Ectodermal cell (in vitro differentiated cells): ENCODE measurements around the gene AEBP1. TPM values are rescaled to one million over a fixed set of nuclear protein-coding genes. Genes with fewer than 3 reads are reported as not detected.

Experiments
- H3K27ac ChIP-seq: 2 replicates; pipeline ENCODE4 v1.7.0; 2013; ENCODE audit warnings: mild to moderate bottlenecking, low read depth, low read length; ENCODE audit not compliant: insufficient read depth, poor library complexity, severe bottlenecking
- H3K27me3 ChIP-seq: 2 replicates; pipeline ENCODE4 v1.7.0; 2013; ENCODE audit warnings: mild to moderate bottlenecking, low read length; ENCODE audit not compliant: insufficient read depth, control insufficient read depth, poor library complexity, severe bottlenecking
- H3K36me3 ChIP-seq: one replicate; pipeline ENCODE4 v1.7.0; 2013; ENCODE audit warnings: low read length; ENCODE audit not compliant: control insufficient read depth, insufficient read depth
- H3K4me1 ChIP-seq: one replicate; pipeline ENCODE4 v1.7.0; 2013; ENCODE audit warnings: low read length; ENCODE audit not compliant: control insufficient read depth, insufficient read depth
- H3K4me3 ChIP-seq: 2 replicates; pipeline ENCODE4 v1.7.0; 2013; ENCODE audit warnings: low read depth, low read length, control low read depth; ENCODE audit not compliant: insufficient read depth
- H3K9me3 ChIP-seq: 2 replicates; pipeline ENCODE4 v1.7.0; 2013; ENCODE audit warnings: mild to moderate bottlenecking, low read length, moderate library complexity; ENCODE audit not compliant: control insufficient read depth
- WGBS, 2 experiments: methylation state at CpG; one replicate each; pipeline ENCODE4 v1.1.7; 2013; ENCODE audit warnings: missing lambda C conversion rate in 2 of 2; 5-methylcytosine and 5-hydroxymethylcytosine counted together
- polyA plus RNA-seq, 4 experiments: library from polyadenylated mRNA; stranded (reverse); fragments of 50-300 nt; gene quantifications; one replicate each; pipeline ENCODE4 v1.2.3, GENCODE V29; 2013

AEBP1 gene
- 43.2 TPM for polyA plus RNA-seq (2013, experiment 1 of 4)
- 45.0 TPM for polyA plus RNA-seq (2013, experiment 2 of 4)
- polyA plus RNA-seq (2013, experiment 3 of 4) = 37.4 TPM
- 48.3 TPM for polyA plus RNA-seq (2013, experiment 4 of 4)

- H3K27ac ChIP-seq = no peak within 1 kb of the TSS
- H3K36me3 ChIP-seq = no peaks in the 10 kb centered on the region
- H3K4me1 ChIP-seq = peaks cover 14% of the 10 kb centered on the region
- WGBS, 2 experiments = 2% methylated on average over 72 to 74 of the region's 87 CpGs
- H3K9me3 ChIP-seq = no peaks in the 10 kb centered on the region
- H3K27me3 ChIP-seq = peaks cover 30% of the 10 kb centered on the region
- H3K4me3 ChIP-seq = peak within 1 kb of the TSS; percentile 50
Observed at GRCh38 chr7:44103923-44104859, at the start of gene AEBP1. Gene AEBP1 (plus strand): TSS chr7:44104345. CDS start chr7:44104666, 321 bp downstream.

DNA sequence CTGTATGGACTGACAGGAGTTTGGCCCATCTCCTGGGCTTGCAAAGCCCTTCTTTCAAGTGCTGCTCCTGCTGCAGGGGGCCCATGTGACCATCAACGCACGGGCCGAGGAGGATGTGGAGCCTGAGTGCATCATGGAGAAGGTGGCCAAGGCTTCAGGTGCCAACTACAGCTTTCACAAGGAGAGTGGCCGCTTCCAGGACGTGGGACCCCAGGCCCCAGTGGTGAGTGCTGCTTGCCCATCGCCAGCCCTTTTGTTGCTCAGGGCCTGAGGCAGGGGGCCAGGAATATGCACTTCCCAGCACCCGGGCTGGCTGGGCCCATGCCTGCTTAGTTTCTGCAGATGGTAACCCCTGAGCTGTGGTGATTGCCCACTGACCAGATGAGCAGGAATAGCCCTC is 47.5 kb upstream of the AEBP1 start:
- peaks cover 35% of the 10 kb centered on the region for H3K36me3 ChIP-seq

GRCh38 chr7:44057181-44057848 is 46.8 kb upstream of the AEBP1 start:
- Histone ChIP-seq H3K4me3 (no peak overlapping the region), H3K27me3 (no peaks in the 10 kb centered on the region), H3K9me3 (no peaks in the 10 kb centered on the region), H3K4me1 (no peaks in the 10 kb centered on the region), H3K27ac (no peak overlapping the region), H3K36me3 (peaks cover 35% of the 10 kb centered on the region)
- 94 to 95% methylated on average over 11 of the region's 11 CpGs for WGBS, 2 experiments

More for the DNA sequence above, 47.5 kb upstream of the AEBP1 start:
- H3K27me3 ChIP-seq = no peaks in the 10 kb centered on the region
- H3K9me3 ChIP-seq = no peaks in the 10 kb centered on the region
- WGBS, 2 experiments = 93% methylated on average over 7 of the region's 7 CpGs
- H3K27ac ChIP-seq = no peak overlapping the region
- H3K4me3 ChIP-seq = no peak overlapping the region
- no peaks in the 10 kb centered on the region for H3K4me1 ChIP-seq

- Histone ChIP-seq H3K27ac (no peak overlapping the region), H3K4me1 (no peaks in the 10 kb centered on the region), H3K36me3 (peaks cover 30% of the 10 kb centered on the region), H3K9me3 (no peaks in the 10 kb centered on the region), H3K4me3 (no peak overlapping the region), H3K27me3 (no peaks in the 10 kb centered on the region)
- 94 to 96% methylated on average over 30 of the region's 30 CpGs for WGBS, 2 experiments
Observed at GRCh38 chr7:44057849-44058758, 46.0 kb upstream of the AEBP1 start.

DNA sequence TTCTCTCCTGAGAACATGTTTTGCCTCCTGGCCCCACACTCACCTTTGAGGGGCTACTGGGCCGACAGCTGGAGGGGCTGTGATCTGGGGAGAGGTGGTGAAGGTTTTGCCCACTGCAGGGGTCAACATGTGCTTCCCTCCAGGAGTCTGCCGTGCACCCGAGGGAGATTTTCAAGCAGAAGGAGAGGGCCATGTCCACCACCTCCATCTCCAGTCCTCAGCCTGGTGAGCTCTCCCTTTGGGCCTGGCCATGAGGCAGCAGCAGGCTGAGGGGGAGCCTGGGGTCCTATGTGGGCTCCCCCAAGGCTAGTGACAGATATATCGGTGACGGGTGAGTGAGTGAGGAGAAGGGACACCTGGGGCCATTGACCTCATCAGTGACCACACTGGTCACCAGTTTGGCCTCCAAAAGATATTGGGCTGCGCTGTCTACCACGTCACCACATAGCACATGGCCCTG is 45.4 kb upstream of the AEBP1 start:
- 93 to 97% methylated on average over 7 of the region's 7 CpGs for WGBS, 2 experiments
- H3K36me3 ChIP-seq = peaks cover 30% of the 10 kb centered on the region
- H3K9me3 ChIP-seq = no peaks in the 10 kb centered on the region
- no peaks in the 10 kb centered on the region for H3K27me3 ChIP-seq
- H3K27ac ChIP-seq = no peak overlapping the region
- no peak overlapping the region for H3K4me3 ChIP-seq
- H3K4me1 ChIP-seq = peaks cover 1% of the 10 kb centered on the region

DNA sequence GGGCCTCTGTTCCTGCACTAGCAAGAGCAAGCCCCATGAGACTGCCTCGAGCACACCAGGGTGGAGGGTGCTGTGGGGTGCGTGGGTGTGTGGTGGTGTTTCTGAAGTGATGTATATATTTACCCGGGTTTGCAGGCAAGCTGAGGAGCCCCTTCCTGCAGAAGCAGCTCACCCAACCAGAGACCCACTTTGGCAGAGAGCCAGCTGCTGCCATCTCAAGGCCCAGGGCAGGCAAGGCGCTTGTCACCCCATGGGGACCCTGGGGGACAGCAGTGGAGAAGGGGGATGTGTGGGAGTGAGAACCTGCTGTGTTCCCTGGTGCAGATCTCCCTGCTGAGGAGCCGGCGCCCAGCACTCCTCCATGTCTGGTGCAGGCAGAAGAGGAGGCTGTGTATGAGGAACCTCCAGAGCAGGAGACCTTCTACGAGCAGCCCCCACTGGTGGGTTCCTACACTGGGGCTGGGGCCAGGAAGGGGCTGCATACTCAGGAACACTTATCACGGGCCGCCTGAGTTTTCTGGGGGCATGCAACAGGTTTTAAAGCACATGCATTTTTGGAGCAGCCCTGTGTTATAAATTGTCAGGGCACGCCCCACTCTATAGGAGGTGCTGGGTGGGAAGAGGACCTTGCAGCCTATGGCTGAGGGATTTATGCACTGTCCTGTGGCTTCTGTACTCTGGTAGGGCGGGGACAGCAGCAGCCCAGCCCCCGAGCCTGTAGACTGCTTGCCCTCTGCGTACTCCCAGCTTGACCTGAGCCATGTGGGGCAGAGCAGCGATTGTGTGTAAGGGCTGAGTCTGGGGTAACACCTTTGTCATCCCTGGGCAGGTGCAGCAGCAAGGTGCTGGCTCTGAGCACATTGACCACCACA is 44.7 kb upstream of the AEBP1 start:
- Histone ChIP-seq H3K27me3 (no peaks in the 10 kb centered on the region), H3K4me1 (peaks cover 8% of the 10 kb centered on the region), H3K27ac (no peak overlapping the region), H3K36me3 (peaks cover 30% of the 10 kb centered on the region), H3K9me3 (no peaks in the 10 kb centered on the region), H3K4me3 (no peak overlapping the region)
- 93 to 94% methylated on average over 14 of the region's 14 CpGs for WGBS, 2 experiments

GRCh38 chr7:44060091-44060947 is 43.8 kb upstream of the AEBP1 start:
- 93 to 94% methylated on average over 21 of the region's 21 CpGs for WGBS, 2 experiments
- H3K36me3 ChIP-seq = peaks cover 30% of the 10 kb centered on the region

DNA sequence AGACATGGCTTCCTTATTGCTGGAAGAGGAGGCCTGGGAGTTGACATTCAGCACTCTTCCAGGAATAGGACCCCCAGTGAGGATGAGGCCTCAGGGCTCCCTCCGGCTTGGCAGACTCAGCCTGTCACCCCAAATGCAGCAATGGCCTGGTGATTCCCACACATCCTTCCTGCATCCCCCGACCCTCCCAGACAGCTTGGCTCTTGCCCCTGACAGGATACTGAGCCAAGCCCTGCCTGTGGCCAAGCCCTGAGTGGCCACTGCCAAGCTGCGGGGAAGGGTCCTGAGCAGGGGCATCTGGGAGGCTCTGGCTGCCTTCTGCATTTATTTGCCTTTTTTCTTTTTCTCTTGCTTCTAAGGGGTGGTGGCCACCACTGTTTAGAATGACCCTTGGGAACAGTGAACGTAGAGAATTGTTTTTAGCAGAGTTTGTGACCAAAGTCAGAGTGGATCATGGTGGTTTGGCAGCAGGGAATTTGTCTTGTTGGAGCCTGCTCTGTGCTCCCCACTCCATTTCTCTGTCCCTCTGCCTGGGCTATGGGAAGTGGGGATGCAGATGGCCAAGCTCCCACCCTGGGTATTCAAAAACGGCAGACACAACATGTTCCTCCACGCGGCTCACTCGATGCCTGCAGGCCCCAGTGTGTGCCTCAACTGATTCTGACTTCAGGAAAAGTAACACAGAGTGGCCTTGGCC is 43.0 kb upstream of the AEBP1 start:
- H3K4me3 ChIP-seq = no peak overlapping the region
- H3K27ac ChIP-seq = no peak overlapping the region
- H3K9me3 ChIP-seq = no peaks in the 10 kb centered on the region
- H3K4me1 ChIP-seq = peaks cover 21% of the 10 kb centered on the region
- H3K36me3 ChIP-seq = peaks cover 29% of the 10 kb centered on the region
- WGBS, 2 experiments = 95% methylated on average over 8 of the region's 8 CpGs
- no peaks in the 10 kb centered on the region for H3K27me3 ChIP-seq

More at GRCh38 chr7:44060091-44060947, 43.8 kb upstream of the AEBP1 start:
- Histone ChIP-seq H3K4me3 (no peak overlapping the region), H3K9me3 (no peaks in the 10 kb centered on the region), H3K4me1 (peaks cover 13% of the 10 kb centered on the region), H3K27me3 (no peaks in the 10 kb centered on the region), H3K27ac (no peak overlapping the region)
